ENCODE data around the gene SPTLC3. TPM values are rescaled to one million over a fixed set of nuclear protein-coding genes. Genes with fewer than 3 reads are reported as not detected.

SPTLC3 gene
- total RNA-seq, 4 donors from 2014 or later, result 5.5 to 9.7 (median 8.4) TPM

GRCh38 chr20:13128173-13128572 is 119.4 kb downstream of the SPTLC3 start:
- TF ChIP-seq CTCF (IDR thresholded peaks at IDR 0.05), result no peak
- ATAC-seq (ENCODE audit: low FRiP score) (no peak), DNase-seq (ENCODE audit: low spot score) (no peak)

GRCh38 chr20:13130061-13130706 is 121.4 kb downstream of the SPTLC3 start:
- TF ChIP-seq CTCF (IDR thresholded peaks at IDR 0.05), result no peak
- DNase-seq (ENCODE audit: low spot score) (no peak), ATAC-seq (ENCODE audit: low FRiP score) (no peak)

- TF ChIP-seq CTCF (IDR thresholded peaks at IDR 0.05), result no peak
- DNase-seq (ENCODE audit: low spot score) (no peak), ATAC-seq (ENCODE audit: low FRiP score) (no peak)
These were observed 121.9 kb downstream of the SPTLC3 start for GRCh38 chr20:13130707-13131103.

GRCh38 chr20:13131688-13132087 is 122.9 kb downstream of the SPTLC3 start:
- TF ChIP-seq CTCF (IDR thresholded peaks at IDR 0.05), result no peak
- ATAC-seq (ENCODE audit: low FRiP score) (no peak), DNase-seq (ENCODE audit: low spot score) (no peak)

- ATAC-seq (ENCODE audit: low FRiP score) (no peak), DNase-seq (ENCODE audit: low spot score) (no peak)
- no peak for TF ChIP-seq CTCF (IDR thresholded peaks at IDR 0.05)
These were observed 130.8 kb downstream of the SPTLC3 start for GRCh38 chr20:13139459-13140150.

- TF ChIP-seq CTCF (IDR thresholded peaks at IDR 0.05), result no peak
- no peak for ATAC-seq (ENCODE audit: low FRiP score)
These were observed 131.4 kb downstream of the SPTLC3 start for GRCh38 chr20:13140201-13140600.

GRCh38 chr20:13140775-13141174 is 132.0 kb downstream of the SPTLC3 start:
- TF ChIP-seq CTCF (IDR thresholded peaks at IDR 0.05), result no peak
- ATAC-seq (ENCODE audit: low FRiP score) (no peak), DNase-seq (ENCODE audit: low spot score) (no peak)

More at GRCh38 chr20:13140201-13140600, 131.4 kb downstream of the SPTLC3 start:
- no peak for DNase-seq (ENCODE audit: low spot score)

All from omental fat pad (tissue), 4 donors.